ENCODE data around the gene RPL27A.
A peak's percentile ranks its signal among the peaks of the same experiment; 100 is the strongest.
"Not testable (repeated sequence)": the region's sequence is repeated elsewhere in the genome, so short reads cannot be mapped to it uniquely, and the experiment has no call there.

The RPL27A gene

GRCh38 chr11:8682303-8683114 is at the start of gene RPL27A, which contains the start of gene TRIM66:
Gene RPL27A, plus strand, starts transcription at chr11:8682792. Its CDS starts 22 bp downstream, at chr11:8682814.
Gene TRIM66, minus strand, starts transcription at chr11:8682665. Its CDS starts 10,391 bp downstream, at chr11:8672274.
- peak; percentile 89 for DNase-seq (ENCODE audit: low read depth, low spot score)

GRCh38 chr11:8634498-8634897 is 48.1 kb upstream of the RPL27A start:
- no peak for DNase-seq (ENCODE audit: low read depth, low spot score)

GRCh38 chr11:8636127-8636526 is 46.5 kb upstream of the RPL27A start:
- DNase-seq (ENCODE audit: low read depth, low spot score) = no peak

- DNase-seq (ENCODE audit: low read depth, low spot score) = no peak
Measured at GRCh38 chr11:8638300-8638699, 44.3 kb upstream of the RPL27A start.

GRCh38 chr11:8639655-8640054 is 42.9 kb upstream of the RPL27A start:
- DNase-seq (ENCODE audit: low read depth, low spot score) = no peak

- no peak for DNase-seq (ENCODE audit: low read depth, low spot score)
Measured at GRCh38 chr11:8640267-8640906, 42.2 kb upstream of the RPL27A start.

- no peak for DNase-seq (ENCODE audit: low read depth, low spot score)
Measured at GRCh38 chr11:8641332-8641731, 41.3 kb upstream of the RPL27A start.

- DNase-seq (ENCODE audit: low read depth, low spot score) = no peak
Measured at GRCh38 chr11:8642196-8642841, 40.3 kb upstream of the RPL27A start.

GRCh38 chr11:8646873-8647272 is 35.7 kb upstream of the RPL27A start:
- DNase-seq (ENCODE audit: low read depth, low spot score) = no peak

- DNase-seq (ENCODE audit: low read depth, low spot score) = no peak
Measured at GRCh38 chr11:8649361-8649760, 33.2 kb upstream of the RPL27A start.

- DNase-seq (ENCODE audit: low read depth, low spot score) = no peak
Measured at GRCh38 chr11:8650401-8650990, 32.1 kb upstream of the RPL27A start.

GRCh38 chr11:8652140-8652539 is 30.5 kb upstream of the RPL27A start:
- no peak for DNase-seq (ENCODE audit: low read depth, low spot score)

GRCh38 chr11:8654503-8654902 is 28.1 kb upstream of the RPL27A start:
- no peak for DNase-seq (ENCODE audit: low read depth, low spot score)

- no peak for DNase-seq (ENCODE audit: low read depth, low spot score)
Measured at GRCh38 chr11:8656291-8656690, 26.3 kb upstream of the RPL27A start.

- DNase-seq (ENCODE audit: low read depth, low spot score) = no peak
Measured at GRCh38 chr11:8658321-8659057, 24.1 kb upstream of the RPL27A start.

GRCh38 chr11:8661001-8661795 is 21.4 kb upstream of the RPL27A start:
- DNase-seq (ENCODE audit: low read depth, low spot score) = no peak

- no peak for DNase-seq (ENCODE audit: low read depth, low spot score)
Measured at GRCh38 chr11:8665222-8665621, 17.4 kb upstream of the RPL27A start.

- not testable (repeated sequence) for DNase-seq (ENCODE audit: low read depth, low spot score)
Measured at GRCh38 chr11:8670081-8670480, 12.5 kb upstream of the RPL27A start.

- peak; percentile 75 for DNase-seq (ENCODE audit: low read depth, low spot score)
Measured at GRCh38 chr11:8671193-8671612, 11.4 kb upstream of the RPL27A start.

- DNase-seq (ENCODE audit: low read depth, low spot score) = no peak
Measured at GRCh38 chr11:8671651-8672062, 10.9 kb upstream of the RPL27A start.

- DNase-seq (ENCODE audit: low read depth, low spot score) = no peak
Measured at GRCh38 chr11:8672346-8672745, 10.2 kb upstream of the RPL27A start.

Measured in brain pericyte (primary cell).